HUES6 (cell line): ENCODE measurements around the gene NFILZ.
"Not testable (repeated sequence)": the region's sequence is repeated elsewhere in the genome, so short reads cannot be mapped to it uniquely, and the experiment has no call there.

Source experiments
- H3K27ac ChIP-seq: 2 replicates; pipeline ENCODE4 v1.7.0; 2013; ENCODE audit warnings: low read depth, mild to moderate bottlenecking, low read length, inconsistent platforms
- H3K27me3 ChIP-seq: 2 replicates; pipeline ENCODE4 v1.6.1; 2013; ENCODE audit warnings: low read length; ENCODE audit not compliant: control insufficient read depth, insufficient read depth
- H3K36me3 ChIP-seq: 2 replicates; pipeline ENCODE4 v1.6.1; 2013; ENCODE audit warnings: low read length; ENCODE audit not compliant: control insufficient read depth, insufficient read depth
- H3K4me1 ChIP-seq: 2 replicates; pipeline ENCODE4 v1.6.1; 2013; ENCODE audit warnings: low read length; ENCODE audit not compliant: control insufficient read depth, insufficient read depth
- H3K4me3 ChIP-seq: 2 replicates; pipeline ENCODE4 v1.5.1; 2013; ENCODE audit warnings: low read depth, low read length
- H3K9ac ChIP-seq: one replicate; pipeline ENCODE4 v1.6.1; 2013; ENCODE audit warnings: mild to moderate bottlenecking, low read length
- H3K9me3 ChIP-seq: 2 replicates; pipeline ENCODE4 v1.6.1; 2013; ENCODE audit warnings: low read depth, low read length; ENCODE audit not compliant: control insufficient read depth, insufficient read depth

NFILZ gene

GRCh38 chr19:8611877-8612806, 18.3 kb upstream of the NFILZ start:
- Histone ChIP-seq H3K27ac (no peak overlapping the region), H3K4me1 (peaks cover 21% of the 10 kb centered on the region), H3K9ac (no peak overlapping the region)

DNA sequence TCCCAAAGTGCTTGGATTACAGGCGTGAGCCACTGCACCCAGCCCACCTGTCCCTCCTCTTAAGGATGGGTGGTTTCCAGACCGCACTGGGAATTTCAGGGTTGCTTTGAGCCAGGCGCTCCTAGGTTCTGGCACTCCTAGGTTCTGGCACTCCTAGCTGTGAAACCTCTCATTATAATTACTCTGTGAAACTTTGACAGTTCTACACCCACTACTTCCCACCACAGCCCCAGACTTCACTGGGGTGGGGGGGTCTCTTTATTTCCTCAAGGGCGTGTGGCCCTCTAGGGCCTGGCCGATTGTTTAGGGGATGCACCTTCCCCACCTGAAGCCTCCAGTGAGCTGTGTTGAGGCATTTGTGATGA, 17.6 kb upstream of the NFILZ start:
- H3K9ac ChIP-seq, result no peak overlapping the region
- no peak overlapping the region for H3K27ac ChIP-seq
- no peaks in the 10 kb centered on the region for H3K9me3 ChIP-seq
- no peaks in the 10 kb centered on the region for H3K27me3 ChIP-seq
- no peaks in the 10 kb centered on the region for H3K36me3 ChIP-seq
- no peak overlapping the region for H3K4me3 ChIP-seq
- H3K4me1 ChIP-seq, result peaks cover 21% of the 10 kb centered on the region

More at GRCh38 chr19:8611877-8612806, 18.3 kb upstream of the NFILZ start:
- Histone ChIP-seq H3K4me3 (no peak overlapping the region; the same call in 1 of the 2 replicates), H3K9me3 (no peaks in the 10 kb centered on the region), H3K27me3 (no peaks in the 10 kb centered on the region), H3K36me3 (no peaks in the 10 kb centered on the region)

DNA sequence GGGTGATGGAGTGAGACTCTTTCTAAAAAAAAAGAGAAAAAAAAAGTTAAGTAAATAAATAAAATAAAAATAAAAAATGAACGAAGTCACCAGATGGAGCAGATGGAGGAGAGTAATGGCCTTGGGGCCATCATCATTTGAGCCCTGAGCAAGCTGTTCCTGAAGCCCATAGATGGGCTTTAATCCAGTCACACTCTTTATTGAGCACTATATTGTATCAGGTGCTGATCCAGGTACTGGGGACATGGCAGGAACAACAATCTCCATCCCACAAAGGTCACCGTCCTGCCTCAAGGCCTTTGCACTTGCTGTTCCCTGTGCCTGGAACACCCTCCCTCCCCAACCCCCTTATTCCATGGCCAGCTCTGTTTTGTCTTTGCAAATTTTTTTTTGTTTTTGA, 16.0 kb upstream of the NFILZ start:
- no peaks in the 10 kb centered on the region for H3K27me3 ChIP-seq
- no peak overlapping the region for H3K27ac ChIP-seq
- H3K4me1 ChIP-seq, result peaks cover 9% of the 10 kb centered on the region; the same call in 1 of the 2 replicates
- H3K4me3 ChIP-seq, result no peak overlapping the region
- no peak overlapping the region for H3K9ac ChIP-seq
- H3K9me3 ChIP-seq, result no peaks in the 10 kb centered on the region
- H3K36me3 ChIP-seq, result no peaks in the 10 kb centered on the region

DNA sequence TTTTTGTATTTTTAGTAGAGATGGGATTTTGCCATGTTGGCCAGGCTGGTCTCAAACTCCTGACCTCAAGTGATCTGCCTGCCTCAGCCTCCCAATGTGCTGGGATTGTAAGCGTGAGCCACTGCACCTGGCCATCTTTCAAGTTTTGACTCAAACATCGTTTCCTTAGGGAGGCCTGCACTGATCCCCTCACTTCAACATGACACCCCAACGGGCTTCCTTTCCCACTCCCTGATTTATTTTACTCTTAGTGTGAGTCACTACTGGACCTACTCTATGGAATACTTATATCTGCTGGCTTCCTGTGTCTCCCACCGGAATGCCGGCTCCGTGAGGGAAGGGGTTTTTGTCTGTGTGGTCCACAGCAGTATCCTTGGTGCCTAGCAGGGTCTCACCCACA, 15.4 kb upstream of the NFILZ start:
- H3K27ac ChIP-seq, result no peak overlapping the region
- H3K4me1 ChIP-seq, result peaks cover 9% of the 10 kb centered on the region; the same call in 1 of the 2 replicates
- no peak overlapping the region for H3K9ac ChIP-seq
- no peak overlapping the region for H3K4me3 ChIP-seq
- H3K27me3 ChIP-seq, result no peaks in the 10 kb centered on the region
- no peaks in the 10 kb centered on the region for H3K36me3 ChIP-seq
- no peaks in the 10 kb centered on the region for H3K9me3 ChIP-seq

- Histone ChIP-seq H3K4me1 (peaks cover 9% of the 10 kb centered on the region; the same call in 1 of the 2 replicates), H3K36me3 (no peaks in the 10 kb centered on the region), H3K9ac (no peak overlapping the region), H3K4me3 (no peak overlapping the region), H3K9me3 (no peaks in the 10 kb centered on the region), H3K27me3 (no peaks in the 10 kb centered on the region), H3K27ac (no peak overlapping the region)
Measured at GRCh38 chr19:8615813-8616596, 14.4 kb upstream of the NFILZ start.

DNA sequence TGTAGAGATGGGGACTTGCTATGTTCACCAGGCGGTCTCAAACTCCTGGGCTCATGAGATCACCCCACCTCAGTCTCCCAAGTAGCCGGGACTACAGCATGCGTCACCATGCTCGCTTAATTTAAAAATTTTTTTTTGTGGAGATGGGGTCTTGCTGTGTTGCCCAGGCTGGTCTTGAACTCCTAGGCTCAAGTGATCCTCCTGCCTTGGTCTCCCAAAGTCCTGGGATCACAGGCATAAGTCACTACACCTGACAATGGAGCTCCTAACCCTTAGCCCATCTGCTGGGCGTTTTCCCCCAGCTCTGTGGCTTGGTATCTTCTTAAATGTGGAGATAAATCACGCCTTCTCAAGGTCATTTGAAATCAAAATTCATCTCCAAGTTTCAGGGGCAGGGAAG, 13.6 kb upstream of the NFILZ start:
- Histone ChIP-seq H3K9ac (no peak overlapping the region), H3K4me3 (no peak overlapping the region), H3K36me3 (no peaks in the 10 kb centered on the region), H3K27ac (no peak overlapping the region), H3K4me1 (peaks cover 4% of the 10 kb centered on the region; the same call in 1 of the 2 replicates), H3K27me3 (no peaks in the 10 kb centered on the region), H3K9me3 (no peaks in the 10 kb centered on the region)

DNA sequence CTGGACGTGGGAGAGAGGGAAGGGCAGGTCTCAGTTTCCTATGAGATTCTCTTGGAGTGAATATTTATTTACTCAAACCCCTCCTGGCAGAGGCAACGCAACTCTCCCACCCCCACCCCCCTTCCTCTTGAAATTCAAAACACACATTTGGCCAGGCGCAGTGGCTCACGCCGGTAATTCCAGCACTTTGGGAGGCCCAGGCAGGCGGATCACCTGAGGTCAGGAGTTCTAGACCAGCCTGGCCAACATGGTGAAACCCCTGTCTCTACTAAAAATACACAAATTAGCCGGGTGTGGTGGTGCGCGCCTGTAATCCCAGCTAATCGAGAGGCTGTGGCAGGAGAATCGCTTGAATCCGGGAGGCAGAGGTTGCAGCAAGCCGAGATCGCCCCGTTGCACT, 13.1 kb upstream of the NFILZ start:
- not testable (repeated sequence) for H3K9me3 ChIP-seq, H3K27me3 ChIP-seq, H3K27ac ChIP-seq, H3K4me1 ChIP-seq, H3K4me3 ChIP-seq, H3K9ac ChIP-seq, H3K36me3 ChIP-seq

DNA sequence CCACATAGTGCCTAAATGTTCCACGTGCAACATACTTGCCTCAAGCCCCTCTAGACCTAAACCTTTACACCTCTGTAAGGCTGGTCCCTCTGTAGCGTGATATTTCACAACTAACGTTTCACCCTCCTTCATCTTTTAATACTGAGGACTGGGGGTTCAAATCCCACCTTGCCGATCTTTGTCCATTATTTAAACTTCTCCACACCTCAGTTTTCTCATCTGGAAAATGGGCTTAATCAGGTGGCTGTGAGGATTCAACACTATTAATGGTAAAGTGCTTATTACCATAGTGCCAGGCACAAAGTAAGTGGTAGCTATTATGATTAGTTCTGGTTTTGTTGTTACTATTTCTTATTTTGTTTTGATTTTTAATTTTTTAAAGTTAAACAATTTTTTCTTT, 12.4 kb upstream of the NFILZ start:
- Histone ChIP-seq H3K9me3 (no peaks in the 10 kb centered on the region), H3K9ac (no peak overlapping the region), H3K27ac (no peak overlapping the region), H3K4me1 (no peaks in the 10 kb centered on the region), H3K27me3 (no peaks in the 10 kb centered on the region), H3K4me3 (no peak overlapping the region), H3K36me3 (no peaks in the 10 kb centered on the region)

GRCh38 chr19:8618751-8619150, 11.7 kb upstream of the NFILZ start:
- H3K9ac ChIP-seq, result no peak overlapping the region
- no peak overlapping the region for H3K27ac ChIP-seq
- H3K4me3 ChIP-seq, result no peak overlapping the region
- no peaks in the 10 kb centered on the region for H3K27me3 ChIP-seq
- no peaks in the 10 kb centered on the region for H3K4me1 ChIP-seq
- H3K9me3 ChIP-seq, result no peaks in the 10 kb centered on the region
- H3K36me3 ChIP-seq, result no peaks in the 10 kb centered on the region

DNA sequence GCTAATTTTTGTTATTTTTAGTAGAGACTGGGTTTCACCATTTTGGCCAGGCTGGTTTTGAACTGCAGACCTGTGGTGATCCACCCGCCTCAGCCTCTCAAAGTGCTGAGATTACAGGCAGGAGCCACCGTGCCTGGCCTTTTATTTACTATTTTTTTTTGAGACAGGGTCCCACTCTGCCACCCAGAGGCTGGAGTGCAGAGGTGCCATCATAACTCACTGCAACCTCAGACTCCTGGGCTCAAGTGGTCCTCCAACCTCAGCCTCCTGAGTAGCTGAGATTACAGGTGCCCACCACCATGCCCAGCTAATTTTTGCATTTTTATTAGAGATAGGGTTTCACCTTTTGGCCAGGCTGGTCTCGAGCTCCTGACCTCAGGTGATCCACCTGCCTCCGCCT, 7.5 kb upstream of the NFILZ start:
- not testable (repeated sequence) for H3K27me3 ChIP-seq

DNA sequence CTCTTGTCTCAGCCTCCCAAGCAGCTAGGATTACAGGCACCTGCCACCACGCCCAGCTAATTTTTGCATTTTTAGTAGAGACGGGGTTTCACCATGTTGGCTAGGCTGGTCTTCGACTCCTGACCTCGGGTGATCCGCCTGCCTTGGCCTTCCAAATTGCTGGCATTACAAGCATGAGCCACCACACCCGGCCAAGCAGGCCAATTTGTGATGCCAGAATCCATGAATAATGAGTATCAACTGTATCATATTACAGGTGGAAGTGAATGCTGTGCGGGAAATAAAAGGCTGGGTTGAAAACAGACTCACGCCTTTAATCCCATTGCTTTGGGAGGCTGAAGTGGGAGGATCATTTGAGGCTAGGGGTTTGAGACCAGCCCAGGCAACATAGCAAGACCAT, 3.6 kb upstream of the NFILZ start:
- Histone ChIP-seq H3K27me3 (no peaks in the 10 kb centered on the region), H3K27ac (no peak overlapping the region), H3K9ac (no peak overlapping the region), H3K9me3 (no peaks in the 10 kb centered on the region), H3K36me3 (no peaks in the 10 kb centered on the region), H3K4me3 (no peak overlapping the region), H3K4me1 (peaks cover 15% of the 10 kb centered on the region)

More for the DNA sequence above, 7.5 kb upstream of the NFILZ start:
- not testable (repeated sequence) for H3K9ac ChIP-seq, H3K4me3 ChIP-seq, H3K27ac ChIP-seq, H3K36me3 ChIP-seq, H3K9me3 ChIP-seq, H3K4me1 ChIP-seq
